Stimulated activated CD4-positive, alpha-beta T cell treated with anti-CD3 and anti-CD28 coated beads, Interleukin-4, amount 100 ng/mL, for 24 hours (primary cell): ENCODE data around the gene YDJC.
"Not testable (repeated sequence)": the region's sequence is repeated elsewhere in the genome, so short reads cannot be mapped to it uniquely, and the experiment has no call there.

Experiments
- DNase-seq: peaks from one replicate; pipeline ENCODE4 v3.0.0-alpha.2; 2020

YDJC gene

GRCh38 chr22:21631025-21631424 lies 1.2 kb upstream of the YDJC start:
- DNase-seq: no peak

GRCh38 chr22:21628386-21629254 lies 1.2 kb downstream of the YDJC start:
- no peak for DNase-seq

GRCh38 chr22:21626735-21627469 lies 2.9 kb downstream of the YDJC start:
- no peak for DNase-seq

- no peak for DNase-seq
These were observed 3.6 kb downstream of the YDJC start for GRCh38 chr22:21626073-21626734.

- DNase-seq: no peak
These were observed 4.7 kb downstream of the YDJC start for GRCh38 chr22:21624880-21625791.

GRCh38 chr22:21624120-21624879 lies 5.5 kb downstream of the YDJC start:
- DNase-seq: peak; percentile 46

- DNase-seq: no peak
These were observed 6.2 kb downstream of the YDJC start for GRCh38 chr22:21623648-21623970.

GRCh38 chr22:21622919-21623647 lies 6.7 kb downstream of the YDJC start:
- DNase-seq: no peak

GRCh38 chr22:21622011-21622918 lies 7.6 kb downstream of the YDJC start:
- DNase-seq: no peak

- DNase-seq: no peak
These were observed 8.8 kb downstream of the YDJC start for GRCh38 chr22:21621025-21621424.

- DNase-seq: not testable (repeated sequence)
These were observed 12.5 kb downstream of the YDJC start for GRCh38 chr22:21617337-21617736.

- no peak for DNase-seq
These were observed 14.1 kb downstream of the YDJC start for GRCh38 chr22:21615731-21616130.

GRCh38 chr22:21613553-21614233 lies 16.1 kb downstream of the YDJC start:
- DNase-seq: no peak

- DNase-seq: no peak
These were observed 17.0 kb downstream of the YDJC start for GRCh38 chr22:21612858-21613257.

- no peak for DNase-seq
These were observed 18.4 kb downstream of the YDJC start for GRCh38 chr22:21611210-21611977.

GRCh38 chr22:21609556-21610157 lies 20.2 kb downstream of the YDJC start:
- DNase-seq: not testable (repeated sequence)

- DNase-seq: no peak
These were observed 23.0 kb downstream of the YDJC start for GRCh38 chr22:21606775-21607174.

- DNase-seq: no peak
These were observed 23.8 kb downstream of the YDJC start for GRCh38 chr22:21605887-21606564.
